HG03039 (cell line): Measurements from ENCODE around the gene UGT1A10.

Experiments used
- ATAC-seq: cut with Tn5 transposase; IDR thresholded peaks from one replicate; pipeline ENCODE4 v1.9.1; 2021; ENCODE audit warnings: mild to moderate bottlenecking, moderate library complexity; ENCODE audit not compliant: unreplicated experiment

The UGT1A10 gene

GRCh38 chr2:233819884-233820773 is 183.9 kb downstream of the UGT1A10 start:
- no peak for ATAC-seq

DNA sequence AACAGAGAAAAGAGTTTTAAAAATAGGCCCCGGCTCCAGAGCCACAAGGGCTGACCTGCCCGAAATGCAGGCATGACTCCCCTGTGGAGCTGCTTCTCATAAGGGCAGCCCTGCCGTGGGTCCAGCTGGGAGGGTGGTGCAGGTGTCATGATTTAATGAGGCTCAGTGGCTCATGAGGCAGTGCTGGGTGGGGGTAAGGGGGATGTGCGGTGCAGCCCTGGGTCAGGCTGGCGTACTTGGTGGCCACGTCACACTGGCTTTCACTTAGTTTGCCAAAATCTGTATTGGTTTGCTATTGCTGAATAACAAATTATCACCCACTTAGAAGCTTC is 184.5 kb downstream of the UGT1A10 start:
- ATAC-seq, result no peak

GRCh38 chr2:233821196-233821595 is 184.9 kb downstream of the UGT1A10 start:
- ATAC-seq, result no peak

GRCh38 chr2:233821709-233822100 is 185.5 kb downstream of the UGT1A10 start:
- no peak for ATAC-seq

DNA sequence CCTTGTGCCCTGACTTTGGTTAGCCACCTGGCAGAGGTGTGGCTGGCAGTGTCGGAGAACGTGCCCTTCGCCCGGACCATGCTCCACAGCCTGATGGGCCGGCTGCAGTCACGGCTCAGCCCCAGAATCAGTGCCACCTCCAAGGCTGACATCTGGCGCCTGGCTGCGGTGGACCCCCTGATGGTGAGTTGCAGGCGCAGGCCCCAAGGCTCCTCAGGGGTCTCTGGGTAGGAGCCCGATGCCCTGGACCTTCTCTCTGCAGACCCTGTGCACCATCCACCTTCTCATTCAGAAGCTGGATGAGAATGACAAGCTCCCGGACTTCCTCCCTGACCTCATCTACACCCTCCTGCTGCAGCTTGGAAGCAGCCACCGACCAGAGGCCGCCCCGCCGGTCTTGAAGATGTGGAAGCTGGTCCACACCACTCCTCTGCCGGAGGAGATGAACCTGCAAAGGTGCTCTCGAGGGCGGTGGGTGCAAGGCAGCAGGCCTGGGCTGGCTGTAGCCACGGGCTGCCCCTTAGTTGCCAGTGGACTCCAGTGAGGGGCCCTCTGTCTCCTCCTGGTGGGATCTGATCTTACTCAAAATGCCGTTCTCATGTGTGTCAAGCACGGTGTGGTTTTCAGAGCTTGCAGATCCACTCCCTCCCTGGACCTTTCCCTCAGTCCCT is 186.0 kb downstream of the UGT1A10 start:
- no peak for ATAC-seq
